Fibroblast of pulmonary artery (primary cell): ENCODE data around the gene RHOXF1.
"Not testable (repeated sequence)": the region's sequence is repeated elsewhere in the genome, so short reads cannot be mapped to it uniquely, and the experiment has no call there.

Experiments
- DNase-seq: peaks from one replicate; pipeline ENCODE4 v3.0.0-alpha.2; 2010; ENCODE audit warnings: low read depth
- H3K4me3 ChIP-seq: replicated peaks from 2 replicates; pipeline ENCODE4 v1.5.1; 2011; ENCODE audit warnings: low read depth, mild to moderate bottlenecking, control low read depth, low read length, moderate library complexity
- CTCF ChIP-seq: IDR thresholded peaks from 2 replicates; pipeline ENCODE4 v1.5.1; 2011; ENCODE audit warnings: mild to moderate bottlenecking, control low read depth, low read length, inconsistent platforms; ENCODE audit errors: missing control alignments

Gene RHOXF1

DNA sequence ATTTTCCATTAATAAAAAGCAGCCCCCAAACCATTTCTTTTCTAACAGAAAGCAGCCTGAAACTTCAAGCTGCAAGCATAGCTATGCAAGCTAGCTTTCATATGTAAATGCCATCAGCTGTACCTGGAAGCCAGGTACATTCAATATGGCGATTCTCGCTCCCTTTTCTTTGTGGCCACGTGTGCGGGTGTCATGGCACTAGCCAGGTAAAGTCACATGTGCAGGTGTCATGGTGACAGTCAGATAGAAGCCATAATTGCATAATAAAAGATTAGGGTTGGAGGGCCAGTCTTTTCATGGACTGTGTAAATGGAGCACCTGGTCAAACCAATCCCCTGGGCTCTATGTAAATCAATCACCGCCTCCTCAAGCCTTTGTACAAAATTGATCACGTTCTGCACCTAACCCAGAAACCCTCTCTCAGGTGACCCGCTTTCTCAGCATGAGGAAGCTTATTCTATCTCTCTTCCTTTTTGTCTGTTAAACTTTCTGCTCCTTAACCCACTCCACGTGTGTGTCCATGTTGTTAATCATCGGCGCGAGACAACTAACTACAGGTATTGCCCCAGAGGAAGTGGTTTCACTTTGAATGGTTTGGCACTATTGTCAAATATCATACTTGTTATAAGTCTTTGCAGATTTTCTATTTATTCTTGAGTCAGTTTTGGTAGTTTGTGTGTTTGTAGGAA is 24.7 kb upstream of the RHOXF1 start:
- DNase-seq, result no peak
- no peak overlapping the region for H3K4me3 ChIP-seq
- no peak for TF ChIP-seq CTCF

DNA sequence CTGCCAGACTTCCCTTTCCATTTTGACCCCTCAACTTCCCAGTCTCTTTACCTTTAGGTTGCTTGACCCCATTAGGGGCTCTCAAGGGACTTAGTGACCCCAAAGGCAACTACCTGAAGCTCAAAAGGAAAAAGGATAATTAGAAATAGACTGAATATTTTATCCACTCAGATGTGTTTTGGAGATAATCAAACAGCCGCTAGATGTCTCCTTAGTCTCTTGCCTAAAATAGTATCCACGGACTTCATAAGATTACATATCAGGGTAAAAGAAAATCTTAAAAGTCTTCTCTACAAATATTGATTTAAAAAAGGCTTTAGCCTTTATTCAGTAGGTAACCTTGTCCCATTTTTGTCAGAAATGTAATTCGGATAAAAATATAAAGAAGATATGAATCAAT is 21.7 kb upstream of the RHOXF1 start:
- H3K4me3 ChIP-seq, result no peak overlapping the region
- TF ChIP-seq CTCF, result no peak
- DNase-seq, result no peak

- no peak for DNase-seq
- H3K4me3 ChIP-seq, result no peak overlapping the region
- TF ChIP-seq CTCF, result no peak
These were observed 21.1 kb upstream of the RHOXF1 start for GRCh38 chrX:120136840-120137239.

DNA sequence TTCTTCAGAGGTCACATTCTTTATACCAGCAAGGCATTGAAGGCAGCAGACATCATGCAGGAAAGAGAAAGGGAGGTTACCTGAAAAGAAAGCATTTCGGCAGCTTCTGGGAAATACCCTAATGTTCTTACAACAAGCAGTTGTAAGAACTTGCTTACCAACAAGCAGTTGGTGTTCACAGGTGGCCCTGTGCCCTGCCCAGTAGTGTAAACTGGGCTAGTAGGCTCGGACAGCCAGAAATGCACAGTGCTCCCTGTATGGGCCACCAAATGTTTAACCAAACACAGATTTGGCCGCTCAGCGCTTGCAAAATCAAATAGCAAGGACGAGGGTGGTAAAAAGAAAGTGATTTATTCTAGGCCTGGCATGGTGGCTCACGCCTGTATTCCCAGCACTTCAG is 20.4 kb upstream of the RHOXF1 start:
- no peak overlapping the region for H3K4me3 ChIP-seq
- no peak for TF ChIP-seq CTCF
- no peak for DNase-seq

GRCh38 chrX:120128306-120128846 is 12.7 kb upstream of the RHOXF1 start:
- DNase-seq, result not testable (repeated sequence)

GRCh38 chrX:120125444-120125843 is 9.7 kb upstream of the RHOXF1 start:
- no peak for DNase-seq
- no peak overlapping the region for H3K4me3 ChIP-seq
- no peak for TF ChIP-seq CTCF

More at GRCh38 chrX:120128306-120128846, 12.7 kb upstream of the RHOXF1 start:
- not testable (repeated sequence) for H3K4me3 ChIP-seq

DNA sequence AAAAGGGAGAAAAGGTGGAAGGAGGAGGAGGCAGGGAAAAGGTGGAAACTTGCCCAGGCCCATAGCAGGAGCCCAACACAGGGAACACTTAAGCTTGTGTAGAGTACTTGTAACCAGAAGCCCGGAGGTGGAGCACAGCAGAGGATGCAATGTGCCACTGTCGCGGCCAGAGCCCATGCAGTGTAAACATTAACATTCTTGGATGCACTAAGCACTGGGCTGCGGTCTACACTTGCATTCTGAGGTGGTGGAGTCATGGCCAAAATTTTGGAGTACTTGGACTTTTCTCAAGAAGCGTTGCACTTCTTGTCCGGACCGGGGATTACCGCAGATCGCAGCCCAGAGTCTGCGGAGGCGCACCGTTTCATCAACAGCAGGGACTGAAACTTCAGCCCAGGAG is 4.5 kb upstream of the RHOXF1 start:
- no peak for TF ChIP-seq CTCF
- no peak for DNase-seq
- H3K4me3 ChIP-seq, result no peak overlapping the region
